GM12865 (cell line): ENCODE results near the gene RPP21.

ENCODE experiments used
- DNase-seq: peaks from one replicate; pipeline ENCODE4 v3.0.0; 2010; ENCODE audit warnings: low read depth
- H3K4me3 ChIP-seq: 2 replicates; pipeline ENCODE4 v1.5.1; 2011; ENCODE audit warnings: mild to moderate bottlenecking, low read depth, low read length, control low read depth
- TF ChIP-seq, protein P1 (sequence below): IDR thresholded peaks from 2 replicates; pipeline ENCODE4 v1.5.1; 2011; ENCODE audit warnings: low read length, control low read depth, low read depth, inconsistent platforms; ENCODE audit not compliant: insufficient read depth; ENCODE audit errors: missing control alignments

RPP21 gene

DNA sequence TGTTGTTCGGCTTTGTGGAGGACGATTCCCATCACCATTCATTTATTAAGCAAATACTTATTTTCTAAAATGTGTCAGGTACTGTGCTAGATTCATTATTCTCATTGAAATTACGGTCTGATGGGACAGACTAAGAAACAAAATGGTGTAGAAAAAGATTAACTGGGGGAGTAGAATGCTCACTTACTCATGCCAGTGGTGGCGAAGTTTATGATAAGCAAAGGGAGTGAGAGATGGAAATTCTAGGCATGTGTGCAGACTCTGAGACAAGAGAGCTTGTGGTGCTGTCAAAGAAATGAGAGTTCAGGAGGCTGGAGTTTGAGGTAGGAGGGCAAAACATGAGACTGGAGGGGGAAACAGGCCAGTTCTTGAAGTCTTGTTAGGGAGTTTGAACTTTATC, 896 bp downstream of the RPP21 start:
- DNase-seq: no peak
- H3K4me3 ChIP-seq: peak overlapping the region; percentile 76
- TF ChIP-seq, protein P1, sequence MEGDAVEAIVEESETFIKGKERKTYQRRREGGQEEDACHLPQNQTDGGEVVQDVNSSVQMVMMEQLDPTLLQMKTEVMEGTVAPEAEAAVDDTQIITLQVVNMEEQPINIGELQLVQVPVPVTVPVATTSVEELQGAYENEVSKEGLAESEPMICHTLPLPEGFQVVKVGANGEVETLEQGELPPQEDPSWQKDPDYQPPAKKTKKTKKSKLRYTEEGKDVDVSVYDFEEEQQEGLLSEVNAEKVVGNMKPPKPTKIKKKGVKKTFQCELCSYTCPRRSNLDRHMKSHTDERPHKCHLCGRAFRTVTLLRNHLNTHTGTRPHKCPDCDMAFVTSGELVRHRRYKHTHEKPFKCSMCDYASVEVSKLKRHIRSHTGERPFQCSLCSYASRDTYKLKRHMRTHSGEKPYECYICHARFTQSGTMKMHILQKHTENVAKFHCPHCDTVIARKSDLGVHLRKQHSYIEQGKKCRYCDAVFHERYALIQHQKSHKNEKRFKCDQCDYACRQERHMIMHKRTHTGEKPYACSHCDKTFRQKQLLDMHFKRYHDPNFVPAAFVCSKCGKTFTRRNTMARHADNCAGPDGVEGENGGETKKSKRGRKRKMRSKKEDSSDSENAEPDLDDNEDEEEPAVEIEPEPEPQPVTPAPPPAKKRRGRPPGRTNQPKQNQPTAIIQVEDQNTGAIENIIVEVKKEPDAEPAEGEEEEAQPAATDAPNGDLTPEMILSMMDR: no peak

DNA sequence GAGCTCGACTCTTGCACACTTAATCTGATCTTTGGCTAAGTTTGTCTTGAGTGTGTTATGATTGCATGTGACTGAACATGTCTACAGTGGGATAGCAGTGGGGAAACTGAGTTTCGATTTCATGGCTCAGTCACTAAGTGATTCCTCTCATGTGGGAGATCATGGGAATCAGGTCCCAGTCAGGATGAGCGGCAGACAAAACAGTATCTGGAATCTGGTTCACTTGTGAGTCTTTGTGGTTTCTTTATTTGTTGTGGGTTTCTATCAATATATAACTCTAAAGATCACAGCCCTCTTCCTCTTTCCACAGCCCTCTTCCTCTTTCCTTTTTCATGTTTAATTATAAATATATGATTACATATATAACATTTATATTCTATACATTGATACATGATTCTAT, 4.0 kb downstream of the RPP21 start:
- no peak overlapping the region for H3K4me3 ChIP-seq
- DNase-seq: no peak
- TF ChIP-seq, protein P1: no peak

DNA sequence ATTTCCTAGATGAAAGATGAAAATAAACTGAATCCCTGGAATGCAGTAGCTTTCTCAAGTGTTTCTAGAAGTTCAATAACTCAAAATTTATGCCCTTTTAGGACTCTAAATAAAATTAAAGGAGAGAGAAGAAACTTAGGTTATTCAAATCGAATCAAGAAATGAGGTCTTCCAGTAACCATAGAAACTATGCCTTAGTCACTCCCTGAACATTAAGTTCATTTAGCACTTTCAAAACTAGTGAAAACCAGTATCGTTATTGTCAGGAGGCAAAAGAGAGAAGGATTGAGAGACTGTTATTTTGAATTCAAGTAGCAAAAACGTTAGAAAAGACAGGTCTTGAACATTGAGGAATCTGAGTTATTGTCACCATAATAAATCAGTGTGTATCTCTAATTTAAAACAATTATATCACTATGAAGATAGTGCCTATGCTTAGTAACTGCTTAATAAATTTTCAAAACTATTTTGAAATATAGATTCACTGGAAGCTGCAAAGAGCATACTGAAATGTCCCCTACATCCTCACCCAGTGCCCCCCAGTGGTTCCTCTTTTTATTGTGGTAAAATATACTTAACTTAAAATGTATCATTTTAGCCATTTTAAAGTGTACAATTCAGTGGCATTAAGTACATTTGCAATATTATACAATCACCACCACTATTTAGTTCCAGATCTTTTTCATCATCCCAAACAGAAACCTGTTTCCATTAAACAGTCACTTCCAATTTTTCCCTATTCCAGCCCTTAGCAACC, 4.6 kb downstream of the RPP21 start:
- TF ChIP-seq, protein P1: no peak
- DNase-seq: no peak
- no peak overlapping the region for H3K4me3 ChIP-seq

DNA sequence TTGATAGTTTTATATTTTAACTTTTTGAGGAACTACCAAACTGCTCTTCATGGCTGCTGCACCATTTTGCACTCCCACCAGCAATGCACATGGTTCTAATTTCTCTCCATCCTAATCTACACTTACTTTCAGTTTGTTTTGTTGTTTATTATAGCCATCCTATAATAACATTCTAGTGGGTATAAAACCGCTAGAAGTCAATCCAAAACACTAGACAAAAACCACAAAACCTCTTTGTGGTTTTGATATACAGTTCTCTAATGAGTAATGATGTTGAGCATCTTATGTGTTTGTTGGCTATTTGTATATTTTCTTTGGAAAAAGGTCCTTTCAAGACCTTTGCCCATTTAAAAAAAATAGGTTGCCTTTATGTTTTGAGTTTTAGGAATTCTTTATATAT, 5.6 kb downstream of the RPP21 start:
- DNase-seq: no peak
- TF ChIP-seq, protein P1: no peak
- H3K4me3 ChIP-seq: no peak overlapping the region

DNA sequence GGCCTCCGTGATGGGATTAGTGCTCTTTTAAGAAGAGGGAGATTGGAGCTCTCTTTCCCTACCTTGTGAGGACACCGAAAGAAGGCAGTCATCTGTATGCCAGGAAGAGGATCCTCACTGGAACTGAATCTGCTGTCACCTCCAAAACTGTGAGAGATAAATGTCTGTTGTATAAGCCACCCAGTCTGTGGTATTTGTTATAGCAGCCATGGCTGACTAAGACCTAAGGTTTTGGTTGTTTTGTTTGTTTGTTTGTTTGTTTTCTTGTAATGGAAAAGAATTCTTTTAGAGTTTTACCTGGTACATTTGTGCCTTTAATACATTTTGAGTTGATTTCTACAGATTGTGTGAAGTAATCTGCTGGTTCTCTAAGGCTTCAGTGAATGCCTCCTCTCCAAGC, 7.6 kb downstream of the RPP21 start:
- TF ChIP-seq, protein P1: no peak
- no peak overlapping the region for H3K4me3 ChIP-seq
- DNase-seq: no peak

DNA sequence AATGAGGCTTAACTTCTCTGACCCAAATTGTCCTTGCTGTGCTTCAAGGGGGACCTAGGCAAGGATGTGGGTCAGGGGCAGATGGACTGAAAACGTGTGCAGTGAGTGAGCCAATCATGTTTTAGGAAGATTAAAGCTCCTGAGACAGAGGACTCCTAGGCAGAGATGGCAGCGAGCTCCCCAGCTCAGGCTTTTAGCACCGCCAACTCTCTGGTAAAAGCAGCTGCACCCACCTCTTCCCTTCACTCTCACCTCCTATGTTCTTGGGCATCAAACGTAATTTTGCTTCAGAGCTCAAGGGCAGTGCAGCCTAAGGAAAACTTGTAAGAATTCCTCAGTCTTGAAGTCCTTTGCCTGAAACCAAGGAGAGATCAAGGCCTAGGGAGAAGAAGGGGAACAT, 10.3 kb downstream of the RPP21 start:
- DNase-seq: no peak
- no peak overlapping the region for H3K4me3 ChIP-seq
- TF ChIP-seq, protein P1: no peak

DNA sequence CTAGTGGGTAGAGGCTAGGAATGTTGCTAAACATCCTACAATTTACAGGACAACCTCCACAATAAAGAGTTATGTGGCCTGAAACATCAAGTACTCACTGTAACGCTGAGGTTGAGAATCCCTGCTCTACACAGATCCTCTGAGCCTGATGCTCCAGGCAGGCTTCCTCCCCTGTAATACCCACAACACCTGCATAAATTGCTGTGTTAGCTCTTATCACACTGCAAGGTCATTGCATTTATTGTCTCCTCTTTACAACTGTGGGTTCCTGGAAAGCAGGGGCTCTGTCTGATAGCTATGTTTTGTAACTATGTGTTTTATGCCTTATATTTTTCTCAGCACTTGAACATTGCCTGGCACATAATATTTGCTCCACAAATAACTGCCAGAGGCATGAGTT, 11.6 kb downstream of the RPP21 start:
- TF ChIP-seq, protein P1: no peak
- no peak for DNase-seq
- no peak overlapping the region for H3K4me3 ChIP-seq
